Left ventricle myocardium inferior (tissue), 1 donor: Measurements from ENCODE around the gene COP1. TPM values are rescaled to one million over a fixed set of nuclear protein-coding genes. Genes with fewer than 3 reads are reported as not detected.

Experiments
- DNase-seq: peaks from one replicate; pipeline ENCODE4 v3.0.0-alpha.2; 2020
- H3K27ac ChIP-seq: fragments of 200-600 bp; replicated peaks from 2 replicates; pipeline ENCODE4 v1.8.0; 2021
- H3K27me3 ChIP-seq: fragments of 200-600 bp; 2 replicates; pipeline ENCODE4 v1.8.0; 2021; ENCODE audit warnings: low read depth
- H3K36me3 ChIP-seq: fragments of 200-600 bp; 2 replicates; pipeline ENCODE4 v1.8.0; 2021
- H3K4me1 ChIP-seq: fragments of 200-600 bp; 2 replicates; pipeline ENCODE4 v1.8.0; 2021
- H3K4me3 ChIP-seq: fragments of 200-600 bp; 2 replicates; pipeline ENCODE4 v1.8.0; 2021; ENCODE audit warnings: mild to moderate bottlenecking, moderate library complexity
- H3K9me3 ChIP-seq: fragments of 200-600 bp; replicated peaks from 2 replicates; pipeline ENCODE4 v1.8.0; 2021
- CTCF ChIP-seq: fragments of 200-600 bp; IDR thresholded peaks from 2 replicates; pipeline ENCODE4 v1.8.0; 2021; ENCODE audit warnings: antibody characterized with exemption, mild to moderate bottlenecking, borderline replicate concordance
- intact Hi-C: fragments of 100-400 bp; cut with micrococcal nuclease; formaldehyde crosslinking; loops from one replicate; pipeline ENCODE4 v1.11.0; 2022
- total RNA-seq: library from RNA; stranded (reverse); fragmentation: NEBNext Ultra II Directional; extraction: Animal tissue kit (Norgen Biotek cat#: 25700); gene quantifications from one replicate; pipeline ENCODE4 v1.2.1, GENCODE V29; 2021
- donor health status: DM: no; HTN: yes; CAD: no; lungs with severe emphysema.

Gene COP1
- total RNA-seq, 1 donor from 2014 or later = 22.6 TPM

- intact Hi-C loops = no loop called here
- no peaks in the 10 kb centered on the region for H3K27me3 ChIP-seq
Observed at GRCh38 chr1:176144526-176144925, 62.6 kb downstream of the COP1 start.

GRCh38 chr1:176142973-176143372 is 64.1 kb downstream of the COP1 start:
- no peak for TF ChIP-seq CTCF
- H3K36me3 ChIP-seq = peaks cover 5% of the 10 kb centered on the region
- DNase-seq = no peak
- intact Hi-C loops = no loop called here
- H3K4me3 ChIP-seq = no peak overlapping the region
- no peak overlapping the region for H3K27ac ChIP-seq
- H3K9me3 ChIP-seq = peaks cover 11% of the 10 kb centered on the region
- H3K27me3 ChIP-seq = no peaks in the 10 kb centered on the region
- no peaks in the 10 kb centered on the region for H3K4me1 ChIP-seq

More at GRCh38 chr1:176144526-176144925, 62.6 kb downstream of the COP1 start:
- H3K4me3 ChIP-seq = no peak overlapping the region
- no peak overlapping the region for H3K27ac ChIP-seq
- peaks cover 5% of the 10 kb centered on the region for H3K36me3 ChIP-seq
- H3K4me1 ChIP-seq = peaks cover 2% of the 10 kb centered on the region
- TF ChIP-seq CTCF = no peak
- peaks cover 11% of the 10 kb centered on the region for H3K9me3 ChIP-seq
- no peak for DNase-seq

GRCh38 chr1:176141449-176141848 is 65.6 kb downstream of the COP1 start:
- TF ChIP-seq CTCF = no peak
- peaks cover 11% of the 10 kb centered on the region for H3K9me3 ChIP-seq
- no peaks in the 10 kb centered on the region for H3K27me3 ChIP-seq
- no peak overlapping the region for H3K4me3 ChIP-seq
- H3K36me3 ChIP-seq = peaks cover 5% of the 10 kb centered on the region
- H3K27ac ChIP-seq = no peak overlapping the region
- H3K4me1 ChIP-seq = peaks cover 6% of the 10 kb centered on the region
- no peak for DNase-seq
- intact Hi-C loops = no loop called here

GRCh38 chr1:176136891-176137290 is 70.2 kb downstream of the COP1 start:
- intact Hi-C loops = no loop called here
- TF ChIP-seq CTCF = no peak
- no peaks in the 10 kb centered on the region for H3K27me3 ChIP-seq
- H3K27ac ChIP-seq = no peak overlapping the region
- peaks cover 11% of the 10 kb centered on the region for H3K36me3 ChIP-seq
- peaks cover 7% of the 10 kb centered on the region for H3K4me1 ChIP-seq
- H3K9me3 ChIP-seq = no peaks in the 10 kb centered on the region
- no peak for DNase-seq
- H3K4me3 ChIP-seq = no peak overlapping the region

DNA sequence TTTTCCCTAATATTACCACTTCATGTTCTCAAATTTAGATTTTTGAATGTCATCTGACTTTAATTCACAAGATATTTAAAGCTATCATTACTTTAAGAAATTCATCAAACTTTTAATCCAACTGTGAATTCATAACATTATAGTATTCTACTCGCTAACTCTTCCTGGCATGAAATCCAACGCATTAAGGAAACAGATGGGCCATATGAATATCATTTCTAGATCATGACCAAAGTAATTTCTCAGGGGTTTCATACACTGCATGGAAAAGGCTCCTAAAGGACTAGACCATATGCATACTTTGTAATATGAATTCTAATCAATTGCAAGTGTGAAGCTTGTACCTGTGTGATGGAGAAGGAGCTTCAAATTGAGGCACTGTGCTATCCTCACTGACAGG is 72.4 kb downstream of the COP1 start:
- Histone ChIP-seq H3K9me3 (no peaks in the 10 kb centered on the region), H3K27ac (no peak overlapping the region), H3K27me3 (no peaks in the 10 kb centered on the region), H3K4me1 (peaks cover 7% of the 10 kb centered on the region), H3K36me3 (peaks cover 11% of the 10 kb centered on the region), H3K4me3 (no peak overlapping the region)
- no peak for TF ChIP-seq CTCF
- DNase-seq = no peak
- intact Hi-C loops = no loop called here

GRCh38 chr1:176122282-176122681 is 84.8 kb downstream of the COP1 start:
- Histone ChIP-seq H3K36me3 (peaks cover 21% of the 10 kb centered on the region), H3K27me3 (no peaks in the 10 kb centered on the region), H3K4me1 (peaks cover 5% of the 10 kb centered on the region), H3K9me3 (peaks cover 25% of the 10 kb centered on the region), H3K27ac (no peak overlapping the region), H3K4me3 (no peak overlapping the region)
- intact Hi-C loops = no loop called here
- no peak for TF ChIP-seq CTCF
- no peak for DNase-seq
